ENCODE measurements around the gene PNMA6E.

DNA sequence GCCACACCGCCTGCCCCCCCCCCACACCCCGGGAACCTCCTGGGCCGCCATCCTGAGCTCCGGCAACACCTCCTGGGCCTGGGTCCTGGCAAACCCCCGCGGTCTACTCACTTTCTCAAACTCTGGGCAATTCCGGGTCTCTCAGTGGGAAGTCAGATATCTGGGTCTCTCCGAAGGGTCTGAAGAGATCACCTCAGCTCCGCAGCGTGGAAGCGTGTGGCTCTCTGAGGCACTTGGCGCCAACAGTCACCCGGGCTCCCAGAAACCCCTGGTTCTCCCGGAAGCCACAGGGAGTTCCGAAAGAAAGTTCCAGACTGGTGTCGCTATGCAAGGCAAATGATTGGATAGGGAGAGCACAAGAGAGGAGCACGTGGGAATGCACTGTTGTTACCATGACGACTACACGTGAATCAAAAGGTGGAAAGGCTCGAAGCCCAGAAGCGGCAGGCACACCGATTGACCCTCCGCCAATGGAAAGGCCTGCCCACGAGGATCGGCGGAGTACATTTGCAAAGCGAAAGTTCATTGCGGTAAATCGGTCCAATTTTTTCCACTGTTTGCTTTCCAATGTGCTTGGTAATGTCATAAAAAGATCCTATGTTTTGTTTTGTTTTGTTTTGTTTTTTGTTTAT, at the start of gene PNMA6E:
- TF ChIP-seq, protein P1, sequence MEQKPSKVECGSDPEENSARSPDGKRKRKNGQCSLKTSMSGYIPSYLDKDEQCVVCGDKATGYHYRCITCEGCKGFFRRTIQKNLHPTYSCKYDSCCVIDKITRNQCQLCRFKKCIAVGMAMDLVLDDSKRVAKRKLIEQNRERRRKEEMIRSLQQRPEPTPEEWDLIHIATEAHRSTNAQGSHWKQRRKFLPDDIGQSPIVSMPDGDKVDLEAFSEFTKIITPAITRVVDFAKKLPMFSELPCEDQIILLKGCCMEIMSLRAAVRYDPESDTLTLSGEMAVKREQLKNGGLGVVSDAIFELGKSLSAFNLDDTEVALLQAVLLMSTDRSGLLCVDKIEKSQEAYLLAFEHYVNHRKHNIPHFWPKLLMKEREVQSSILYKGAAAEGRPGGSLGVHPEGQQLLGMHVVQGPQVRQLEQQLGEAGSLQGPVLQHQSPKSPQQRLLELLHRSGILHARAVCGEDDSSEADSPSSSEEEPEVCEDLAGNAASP (IDR thresholded peaks at IDR 0.05) = no peak
- TF ChIP-seq POLR2A (conservative IDR thresholded peaks at IDR 0.05) (no peak), CREB1 (IDR thresholded peaks at IDR 0.05) (no peak), CREB1 (CRISPR knock-in tag; IDR thresholded peaks at IDR 0.05) (no peak), SP1 (CRISPR knock-in tag; IDR thresholded peaks at IDR 0.05) (no peak), TEAD4 (IDR thresholded peaks at IDR 0.05; ENCODE audit: low read length) (no peak), TEAD4 (CRISPR knock-in tag; IDR thresholded peaks at IDR 0.05; ENCODE audit: borderline replicate concordance) (no peak), ZBED1 (IDR thresholded peaks at IDR 0.05) (no peak), ZNF146 (CRISPR knock-in tag; IDR thresholded peaks at IDR 0.05; ENCODE audit: unreplicated experiment) (no peak), SIX5 (IDR thresholded peaks at IDR 0.05; ENCODE audit: borderline replicate concordance in 1 of 2, insufficient read depth in 1 of 2, low read depth in 1 of 2, low read length in 2 of 2) (no peak), FOSL1 (tag; conservative IDR thresholded peaks at IDR 0.05) (no peak)
- TF ChIP-seq, protein P2, sequence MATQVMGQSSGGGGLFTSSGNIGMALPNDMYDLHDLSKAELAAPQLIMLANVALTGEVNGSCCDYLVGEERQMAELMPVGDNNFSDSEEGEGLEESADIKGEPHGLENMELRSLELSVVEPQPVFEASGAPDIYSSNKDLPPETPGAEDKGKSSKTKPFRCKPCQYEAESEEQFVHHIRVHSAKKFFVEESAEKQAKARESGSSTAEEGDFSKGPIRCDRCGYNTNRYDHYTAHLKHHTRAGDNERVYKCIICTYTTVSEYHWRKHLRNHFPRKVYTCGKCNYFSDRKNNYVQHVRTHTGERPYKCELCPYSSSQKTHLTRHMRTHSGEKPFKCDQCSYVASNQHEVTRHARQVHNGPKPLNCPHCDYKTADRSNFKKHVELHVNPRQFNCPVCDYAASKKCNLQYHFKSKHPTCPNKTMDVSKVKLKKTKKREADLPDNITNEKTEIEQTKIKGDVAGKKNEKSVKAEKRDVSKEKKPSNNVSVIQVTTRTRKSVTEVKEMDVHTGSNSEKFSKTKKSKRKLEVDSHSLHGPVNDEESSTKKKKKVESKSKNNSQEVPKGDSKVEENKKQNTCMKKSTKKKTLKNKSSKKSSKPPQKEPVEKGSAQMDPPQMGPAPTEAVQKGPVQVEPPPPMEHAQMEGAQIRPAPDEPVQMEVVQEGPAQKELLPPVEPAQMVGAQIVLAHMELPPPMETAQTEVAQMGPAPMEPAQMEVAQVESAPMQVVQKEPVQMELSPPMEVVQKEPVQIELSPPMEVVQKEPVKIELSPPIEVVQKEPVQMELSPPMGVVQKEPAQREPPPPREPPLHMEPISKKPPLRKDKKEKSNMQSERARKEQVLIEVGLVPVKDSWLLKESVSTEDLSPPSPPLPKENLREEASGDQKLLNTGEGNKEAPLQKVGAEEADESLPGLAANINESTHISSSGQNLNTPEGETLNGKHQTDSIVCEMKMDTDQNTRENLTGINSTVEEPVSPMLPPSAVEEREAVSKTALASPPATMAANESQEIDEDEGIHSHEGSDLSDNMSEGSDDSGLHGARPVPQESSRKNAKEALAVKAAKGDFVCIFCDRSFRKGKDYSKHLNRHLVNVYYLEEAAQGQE (IDR thresholded peaks at IDR 0.05; ENCODE audit: borderline replicate concordance) = no peak
- TF ChIP-seq, protein P2 (CRISPR knock-in tag; IDR thresholded peaks at IDR 0.05; ENCODE audit: low read depth) = no peak
- TF ChIP-seq, protein P3, sequence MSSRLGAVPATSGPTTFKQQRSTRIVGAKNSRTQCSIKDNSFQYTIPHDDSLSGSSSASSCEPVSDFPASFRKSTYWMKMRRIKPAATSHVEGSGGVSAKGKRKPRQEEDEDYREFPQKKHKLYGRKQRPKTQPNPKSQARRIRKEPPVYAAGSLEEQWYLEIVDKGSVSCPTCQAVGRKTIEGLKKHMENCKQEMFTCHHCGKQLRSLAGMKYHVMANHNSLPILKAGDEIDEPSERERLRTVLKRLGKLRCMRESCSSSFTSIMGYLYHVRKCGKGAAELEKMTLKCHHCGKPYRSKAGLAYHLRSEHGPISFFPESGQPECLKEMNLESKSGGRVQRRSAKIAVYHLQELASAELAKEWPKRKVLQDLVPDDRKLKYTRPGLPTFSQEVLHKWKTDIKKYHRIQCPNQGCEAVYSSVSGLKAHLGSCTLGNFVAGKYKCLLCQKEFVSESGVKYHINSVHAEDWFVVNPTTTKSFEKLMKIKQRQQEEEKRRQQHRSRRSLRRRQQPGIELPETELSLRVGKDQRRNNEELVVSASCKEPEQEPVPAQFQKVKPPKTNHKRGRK (tag; IDR thresholded peaks at IDR 0.05) = no peak
- TF ChIP-seq, protein P4, sequence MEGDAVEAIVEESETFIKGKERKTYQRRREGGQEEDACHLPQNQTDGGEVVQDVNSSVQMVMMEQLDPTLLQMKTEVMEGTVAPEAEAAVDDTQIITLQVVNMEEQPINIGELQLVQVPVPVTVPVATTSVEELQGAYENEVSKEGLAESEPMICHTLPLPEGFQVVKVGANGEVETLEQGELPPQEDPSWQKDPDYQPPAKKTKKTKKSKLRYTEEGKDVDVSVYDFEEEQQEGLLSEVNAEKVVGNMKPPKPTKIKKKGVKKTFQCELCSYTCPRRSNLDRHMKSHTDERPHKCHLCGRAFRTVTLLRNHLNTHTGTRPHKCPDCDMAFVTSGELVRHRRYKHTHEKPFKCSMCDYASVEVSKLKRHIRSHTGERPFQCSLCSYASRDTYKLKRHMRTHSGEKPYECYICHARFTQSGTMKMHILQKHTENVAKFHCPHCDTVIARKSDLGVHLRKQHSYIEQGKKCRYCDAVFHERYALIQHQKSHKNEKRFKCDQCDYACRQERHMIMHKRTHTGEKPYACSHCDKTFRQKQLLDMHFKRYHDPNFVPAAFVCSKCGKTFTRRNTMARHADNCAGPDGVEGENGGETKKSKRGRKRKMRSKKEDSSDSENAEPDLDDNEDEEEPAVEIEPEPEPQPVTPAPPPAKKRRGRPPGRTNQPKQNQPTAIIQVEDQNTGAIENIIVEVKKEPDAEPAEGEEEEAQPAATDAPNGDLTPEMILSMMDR (IDR thresholded peaks at IDR 0.05 in 2 of 3, conservative IDR thresholded peaks at IDR 0.05 in 1 of 3; ENCODE audit: insufficient read depth in 2 of 3, low read depth in 1 of 3, low read length in 3 of 3) = no peak

Measured in K562 (cell line).